Measurements from ENCODE around the gene LRRC7.

DNA sequence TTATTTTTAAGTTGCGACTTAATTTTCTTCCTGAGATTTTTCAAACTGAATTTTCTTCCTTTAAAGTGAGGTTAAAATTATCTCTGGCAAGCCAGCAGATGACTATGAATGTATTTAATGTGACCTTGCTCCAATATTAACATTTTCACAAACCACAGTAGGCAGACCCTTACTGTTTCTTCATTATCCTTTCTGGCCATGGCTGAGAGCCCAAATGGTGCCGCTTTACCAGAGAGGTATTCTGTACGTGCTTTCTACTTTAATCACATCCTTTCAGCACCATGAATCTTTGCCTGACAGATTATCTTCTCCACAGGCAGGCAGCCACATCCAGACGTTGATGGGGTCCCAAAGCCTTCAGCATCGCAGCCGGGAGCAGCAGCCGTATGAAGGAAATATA is 508.0 kb downstream of the LRRC7 start:
- TF ChIP-seq, protein P1, sequence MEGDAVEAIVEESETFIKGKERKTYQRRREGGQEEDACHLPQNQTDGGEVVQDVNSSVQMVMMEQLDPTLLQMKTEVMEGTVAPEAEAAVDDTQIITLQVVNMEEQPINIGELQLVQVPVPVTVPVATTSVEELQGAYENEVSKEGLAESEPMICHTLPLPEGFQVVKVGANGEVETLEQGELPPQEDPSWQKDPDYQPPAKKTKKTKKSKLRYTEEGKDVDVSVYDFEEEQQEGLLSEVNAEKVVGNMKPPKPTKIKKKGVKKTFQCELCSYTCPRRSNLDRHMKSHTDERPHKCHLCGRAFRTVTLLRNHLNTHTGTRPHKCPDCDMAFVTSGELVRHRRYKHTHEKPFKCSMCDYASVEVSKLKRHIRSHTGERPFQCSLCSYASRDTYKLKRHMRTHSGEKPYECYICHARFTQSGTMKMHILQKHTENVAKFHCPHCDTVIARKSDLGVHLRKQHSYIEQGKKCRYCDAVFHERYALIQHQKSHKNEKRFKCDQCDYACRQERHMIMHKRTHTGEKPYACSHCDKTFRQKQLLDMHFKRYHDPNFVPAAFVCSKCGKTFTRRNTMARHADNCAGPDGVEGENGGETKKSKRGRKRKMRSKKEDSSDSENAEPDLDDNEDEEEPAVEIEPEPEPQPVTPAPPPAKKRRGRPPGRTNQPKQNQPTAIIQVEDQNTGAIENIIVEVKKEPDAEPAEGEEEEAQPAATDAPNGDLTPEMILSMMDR (IDR thresholded peaks at IDR 0.05; ENCODE audit: low read length), result no peak
- TF ChIP-seq EZH2phosphoT487 (IDR thresholded peaks at IDR 0.05; ENCODE audit: low read length) (no peak), EZH2 (optimal IDR thresholded peaks at IDR 0.05; ENCODE audit: low read depth, low read length) (no peak)
